B cell (primary cell): ENCODE data around the gene GARIN5A.

ENCODE experiments used
- EZH2 ChIP-seq: IDR thresholded peaks from 2 replicates; pipeline ENCODE4 v1.6.1; 2012; ENCODE audit warnings: borderline replicate concordance, low read depth, mild to moderate bottlenecking, moderate library complexity, low read length; ENCODE audit not compliant: insufficient read depth, poor library complexity, severe bottlenecking
- TF ChIP-seq, protein P1 (sequence below): fragments of 200-600 bp; IDR thresholded peaks from one replicate; pipeline ENCODE4 v1.8.0; 2022; ENCODE audit warnings: antibody characterized with exemption, mild to moderate bottlenecking

DNA sequence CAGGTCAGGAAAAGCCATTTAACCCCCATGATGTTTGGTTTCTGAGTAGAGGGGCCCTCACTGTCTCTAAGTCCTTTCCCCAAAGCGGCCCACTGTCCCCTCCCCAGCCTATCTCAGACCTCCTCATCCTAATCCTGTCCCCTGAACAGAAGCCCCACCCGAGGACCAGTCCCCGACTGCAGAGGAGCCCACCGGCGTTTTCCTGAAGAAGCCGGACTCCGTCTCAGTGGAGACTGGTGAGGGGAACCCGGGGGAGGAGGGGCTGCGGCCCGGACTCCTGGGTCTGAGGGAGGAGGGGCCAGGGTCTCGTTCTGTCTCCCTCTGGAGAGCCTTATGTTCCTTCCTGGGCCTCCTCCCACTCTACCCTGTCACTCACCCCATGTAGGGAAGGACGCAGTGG, 41.0 kb downstream of the GARIN5A start:
- TF ChIP-seq, protein P1, sequence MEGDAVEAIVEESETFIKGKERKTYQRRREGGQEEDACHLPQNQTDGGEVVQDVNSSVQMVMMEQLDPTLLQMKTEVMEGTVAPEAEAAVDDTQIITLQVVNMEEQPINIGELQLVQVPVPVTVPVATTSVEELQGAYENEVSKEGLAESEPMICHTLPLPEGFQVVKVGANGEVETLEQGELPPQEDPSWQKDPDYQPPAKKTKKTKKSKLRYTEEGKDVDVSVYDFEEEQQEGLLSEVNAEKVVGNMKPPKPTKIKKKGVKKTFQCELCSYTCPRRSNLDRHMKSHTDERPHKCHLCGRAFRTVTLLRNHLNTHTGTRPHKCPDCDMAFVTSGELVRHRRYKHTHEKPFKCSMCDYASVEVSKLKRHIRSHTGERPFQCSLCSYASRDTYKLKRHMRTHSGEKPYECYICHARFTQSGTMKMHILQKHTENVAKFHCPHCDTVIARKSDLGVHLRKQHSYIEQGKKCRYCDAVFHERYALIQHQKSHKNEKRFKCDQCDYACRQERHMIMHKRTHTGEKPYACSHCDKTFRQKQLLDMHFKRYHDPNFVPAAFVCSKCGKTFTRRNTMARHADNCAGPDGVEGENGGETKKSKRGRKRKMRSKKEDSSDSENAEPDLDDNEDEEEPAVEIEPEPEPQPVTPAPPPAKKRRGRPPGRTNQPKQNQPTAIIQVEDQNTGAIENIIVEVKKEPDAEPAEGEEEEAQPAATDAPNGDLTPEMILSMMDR: no peak
- no peak for TF ChIP-seq EZH2
